GM12878 (cell line): ENCODE results near the gene CELF2. TPM values are rescaled to one million over a fixed set of nuclear protein-coding genes. Genes with fewer than 3 reads are reported as not detected.
A peak's percentile ranks its signal among the peaks of the same experiment; 100 is the strongest.

Source experiments
- ATAC-seq: fragments of 200-7000 bp; cut with Tn5 transposase; 3 replicates; pipeline ENCODE4 v1.9.1; 2020; ENCODE audit warnings: mild to moderate bottlenecking, moderate library complexity
- BruUV-seq: library from RNA; stranded (reverse); fragments of 400-500 nt; replicated peaks from 2 replicates; lab custom pipeline; 2021; lab: Mats Ljungman, UMichigan
- CTCF ChIA-PET: fragments of 300-600 bp; sonication (Branson Sonifier 250); formaldehyde crosslinking; extraction: SDS; loops from one replicate; lab custom pipeline; 2021; ENCODE audit warnings: inconsistent platforms; lab: Yijun Ruan, JAX
- POLR2A ChIA-PET: fragments of 350-600 bp; formaldehyde crosslinking; extraction: SDS; loops from one replicate; lab custom pipeline; 2021; ENCODE audit warnings: inconsistent platforms; lab: Charles Lee
- RAD21 ChIA-PET: fragments of 300-600 bp; sonication (Branson Sonifier 250); formaldehyde crosslinking; loops from one replicate; lab custom pipeline; 2023; ENCODE audit warnings: antibody characterized with exemption; ENCODE audit not compliant: unreplicated experiment; lab: Charles Lee
- SMC1A ChIA-PET: fragments of 300-600 bp; sonication (Branson Sonifier 250); formaldehyde crosslinking; loops from one replicate; lab custom pipeline; 2023; ENCODE audit not compliant: unreplicated experiment, uncharacterized antibody; lab: Charles Lee
- DNase-seq: peaks from one replicate; pipeline ENCODE4 v3.0.0-alpha.2; 2011; ENCODE audit warnings: low read depth, low spot score
- FAIRE-seq: peaks from 3 replicates; lab custom pipeline; 2011; peaks lifted over from hg19 to GRCh38; lab: Jason Lieb, UNC
- H2AFZ ChIP-seq: 2 replicates; pipeline ENCODE4 v1.6.0; 2011; ENCODE audit warnings: low read depth, low read length, control low read depth; ENCODE audit not compliant: control insufficient read depth
- H3K27ac ChIP-seq: 2 replicates; pipeline ENCODE4 v1.5.1; 2011; ENCODE audit warnings: control low read depth; ENCODE audit not compliant: control insufficient read depth, insufficient read depth
- H3K27me3 ChIP-seq, 2 experiments: replicated peaks in 1 of 2; 2 replicates each; pipeline versions ENCODE4 v1.6.0 to v1.6.1; 2011; ENCODE audit warnings: low read length in 1 of 2; ENCODE audit not compliant: control insufficient read depth in 2 of 2, insufficient read depth in 2 of 2
- H3K36me3 ChIP-seq, 2 experiments: 2 replicates each; pipeline ENCODE4 v1.5.1; 2011; ENCODE audit warnings: low read length in 1 of 2; ENCODE audit not compliant: control insufficient read depth in 2 of 2, insufficient read depth in 2 of 2
- H3K4me1 ChIP-seq: 2 replicates; pipeline ENCODE4 v1.6.1; 2011; ENCODE audit warnings: mild to moderate bottlenecking, low read length, moderate library complexity, mixed read lengths; ENCODE audit not compliant: control insufficient read depth, insufficient read depth
- H3K4me2 ChIP-seq: 2 replicates; pipeline ENCODE4 v1.6.0; 2011; ENCODE audit warnings: control low read depth; ENCODE audit not compliant: control insufficient read depth, insufficient read depth
- H3K4me3 ChIP-seq: fragments of 200-600 bp; sonication (generic); 2 replicates; pipeline ENCODE4 v1.5.1; 2016
- H3K79me2 ChIP-seq: 2 replicates; pipeline ENCODE4 v1.6.0; 2011; ENCODE audit warnings: low read length; ENCODE audit not compliant: control insufficient read depth, insufficient read depth
- H3K9ac ChIP-seq: 2 replicates; pipeline ENCODE4 v1.8.0; 2011; ENCODE audit warnings: low read length, control low read depth, mixed read lengths; ENCODE audit not compliant: control insufficient read depth, insufficient read depth
- H3K9me3 ChIP-seq: replicated peaks from 3 replicates; pipeline ENCODE4 v1.5.1; 2011; ENCODE audit warnings: mild to moderate bottlenecking, low read length; ENCODE audit not compliant: control insufficient read depth, insufficient read depth
- H4K20me1 ChIP-seq: 2 replicates; pipeline ENCODE4 v1.6.0; 2011; ENCODE audit not compliant: control insufficient read depth, insufficient read depth
- EGR1 ChIP-seq, 2 experiments: IDR thresholded peaks; 1 replicate in 1 of 2; 2 replicates in 1 of 2; pipeline ENCODE4 v1.6.1; 2011 to 2012; ENCODE audit warnings: low read depth in 2 of 2, low read length in 2 of 2, borderline replicate concordance in 1 of 2, mild to moderate bottlenecking in 1 of 2, moderate library complexity in 1 of 2
- PAX8 ChIP-seq: fragments of 450-650 bp; IDR thresholded peaks from 2 replicates; pipeline ENCODE4 v1.6.1; 2017; ENCODE audit warnings: mild to moderate bottlenecking, moderate library complexity
- TCF7 ChIP-seq: IDR thresholded peaks from 2 replicates; pipeline ENCODE4 v1.6.1; 2014; ENCODE audit warnings: antibody characterized with exemption, borderline replicate concordance
- WGBS: methylation state at CpG from one replicate; pipeline ENCODE4 v1.1.6; 2016; ENCODE audit warnings: low lambda C conversion rate; ENCODE audit not compliant: insufficient replicate concordance, insufficient coverage; ENCODE audit errors: missing lambda C conversion rate; 5-methylcytosine and 5-hydroxymethylcytosine counted together
- in situ Hi-C: fragments of 300-500 bp; cut with MboI; formaldehyde crosslinking; loops from 9 replicates; pipeline ENCODE4 v1.14.3; 2018; ENCODE audit warnings: mixed read lengths
- intact Hi-C: fragments of 100-400 bp; cut with micrococcal nuclease; formaldehyde crosslinking; loops from one replicate; pipeline ENCODE4 v1.14.2; 2022; ENCODE audit not compliant: unreplicated experiment
- polyA plus RNA-seq, 11 experiments: library from polyadenylated mRNA; depleted of rRNA in 4 of 11; unstranded in 6 of 11; stranded (reverse) in 5 of 11; fragments of >200 nt; fragmentation: Nextera tagmentation in 4 of 11; fragmentation: Illumina TruSeq in 1 of 11; extraction: Ambion mirVana in 4 of 11; extraction: Trizol in 1 of 11; gene quantifications; 1 replicate in 1 of 11; 2 replicates in 10 of 11; pipeline versions ENCODE4 v1.2.1 to v1.2.3, GENCODE V29; 2011 to 2016; ENCODE audit warnings: inconsistent platforms in 2 of 11, missing spikeins in 2 of 11, low read depth in 1 of 11
- total RNA-seq, 4 experiments: library from RNA; depleted of rRNA in 3 of 4; stranded (reverse); fragments of >200 nt in 3 of 4; fragmentation: Illumina TruSeq in 1 of 4; extraction: Trizol in 1 of 4; gene quantifications; 2 replicates each; pipeline versions ENCODE4 v1.2.1 to v1.2.3, GENCODE V29; 2013 to 2021
- TF ChIP-seq, protein P1 (sequence below): fragments of 450-650 bp; IDR thresholded peaks from 2 replicates; pipeline ENCODE4 v1.6.1; 2017; ENCODE audit warnings: low read depth, mild to moderate bottlenecking, moderate library complexity
- TF ChIP-seq, protein P2 (sequence below): IDR thresholded peaks from 2 replicates; pipeline ENCODE4 v1.6.1; 2011; ENCODE audit warnings: borderline replicate concordance, low read depth, mild to moderate bottlenecking, moderate library complexity, low read length; ENCODE audit not compliant: insufficient read depth, poor library complexity, severe bottlenecking

Gene CELF2
- total and polyA plus RNA-seq, 10 of the 15 experiments (the other 5 are each of a cell fraction or from before 2014, with no cell fraction given), result 20.8 to 129 (median 86.3) TPM

DNA sequence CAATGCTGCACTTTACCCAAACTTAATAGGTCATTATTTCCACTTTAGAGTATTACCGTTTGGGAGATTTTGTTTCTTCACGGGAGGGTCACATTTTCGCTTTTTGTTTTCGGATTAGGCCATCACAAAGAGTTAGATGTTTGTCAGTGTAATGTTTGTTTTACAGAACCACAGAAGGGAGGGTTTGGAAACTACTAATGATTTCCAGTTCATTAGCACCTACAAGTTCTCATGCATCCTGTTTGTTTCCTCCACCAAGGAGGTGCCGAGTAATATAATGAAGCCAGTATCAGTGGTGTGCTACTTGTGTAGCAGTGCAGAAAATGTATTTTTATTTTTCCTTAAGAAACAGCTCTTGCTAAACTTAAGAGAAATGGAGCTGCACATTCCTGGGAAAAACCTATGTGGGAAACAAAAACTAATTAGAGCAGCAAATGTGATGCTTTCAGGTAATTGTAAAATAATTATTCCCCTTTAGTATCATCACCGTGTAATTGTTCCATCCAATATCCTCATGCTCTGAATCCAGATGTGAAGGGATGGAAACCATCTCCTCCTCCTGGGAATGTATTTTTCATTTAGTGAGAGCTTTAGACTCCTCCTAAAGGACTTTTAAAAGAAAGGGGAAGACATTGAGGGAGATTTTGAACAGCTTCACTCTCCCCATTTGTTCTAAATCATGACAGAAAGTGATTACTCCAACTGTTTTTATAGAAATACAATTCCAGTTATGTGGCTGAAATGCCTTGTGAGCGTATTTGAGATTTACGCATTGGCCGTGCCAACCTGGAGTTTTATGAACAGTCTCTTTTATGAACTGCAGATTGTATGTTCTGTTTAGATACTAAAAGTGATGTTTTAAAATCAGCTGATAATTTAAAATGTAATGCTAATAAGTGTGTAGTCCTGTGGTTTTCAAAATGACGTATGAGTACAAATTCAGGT is 5.6 kb downstream of the CELF2 start:
- H2AFZ ChIP-seq, result no peak overlapping the region
- no peak overlapping the region for H3K4me3 ChIP-seq
- no peak overlapping the region for H3K4me2 ChIP-seq
- TF ChIP-seq PAX8 (no peak), EGR1 (IDR thresholded peaks at IDR 0.05; ENCODE audit: borderline replicate concordance in 1 of 2, low read depth in 2 of 2, low read length in 2 of 2) (no peak), TCF7 (no peak)
- TF ChIP-seq, protein P1, sequence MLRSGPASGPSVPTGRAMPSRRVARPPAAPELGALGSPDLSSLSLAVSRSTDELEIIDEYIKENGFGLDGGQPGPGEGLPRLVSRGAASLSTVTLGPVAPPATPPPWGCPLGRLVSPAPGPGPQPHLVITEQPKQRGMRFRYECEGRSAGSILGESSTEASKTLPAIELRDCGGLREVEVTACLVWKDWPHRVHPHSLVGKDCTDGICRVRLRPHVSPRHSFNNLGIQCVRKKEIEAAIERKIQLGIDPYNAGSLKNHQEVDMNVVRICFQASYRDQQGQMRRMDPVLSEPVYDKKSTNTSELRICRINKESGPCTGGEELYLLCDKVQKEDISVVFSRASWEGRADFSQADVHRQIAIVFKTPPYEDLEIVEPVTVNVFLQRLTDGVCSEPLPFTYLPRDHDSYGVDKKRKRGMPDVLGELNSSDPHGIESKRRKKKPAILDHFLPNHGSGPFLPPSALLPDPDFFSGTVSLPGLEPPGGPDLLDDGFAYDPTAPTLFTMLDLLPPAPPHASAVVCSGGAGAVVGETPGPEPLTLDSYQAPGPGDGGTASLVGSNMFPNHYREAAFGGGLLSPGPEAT, result no peak
- TF ChIP-seq, protein P2, sequence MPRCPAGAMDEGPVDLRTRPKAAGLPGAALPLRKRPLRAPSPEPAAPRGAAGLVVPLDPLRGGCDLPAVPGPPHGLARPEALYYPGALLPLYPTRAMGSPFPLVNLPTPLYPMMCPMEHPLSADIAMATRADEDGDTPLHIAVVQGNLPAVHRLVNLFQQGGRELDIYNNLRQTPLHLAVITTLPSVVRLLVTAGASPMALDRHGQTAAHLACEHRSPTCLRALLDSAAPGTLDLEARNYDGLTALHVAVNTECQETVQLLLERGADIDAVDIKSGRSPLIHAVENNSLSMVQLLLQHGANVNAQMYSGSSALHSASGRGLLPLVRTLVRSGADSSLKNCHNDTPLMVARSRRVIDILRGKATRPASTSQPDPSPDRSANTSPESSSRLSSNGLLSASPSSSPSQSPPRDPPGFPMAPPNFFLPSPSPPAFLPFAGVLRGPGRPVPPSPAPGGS, result no peak
- TF ChIP-seq, all 136 proteins: peak for 0
- CTCF ChIA-PET, result no interaction called here
- RAD21 ChIA-PET, result no interaction called here
- H3K4me1 ChIP-seq, result no peaks in the 10 kb centered on the region
- H3K27ac ChIP-seq, result no peak overlapping the region
- in situ Hi-C loops (no loop called here), intact Hi-C loops (no loop called here)
- DNase-seq (peak; percentile 1), ATAC-seq (peak; percentile 60), FAIRE-seq (no peak)
- SMC1A ChIA-PET, result interaction anchor here (1.0 to 1.1 kb wide), 2 partner anchors 12 to 18 kb away, joined by 3 to 4 read pairs; no protein-coding TSS in a partner anchor
- no peaks in the 10 kb centered on the region for H3K36me3 ChIP-seq
- 56% methylated on average over 10 of the region's 10 CpGs for WGBS
- peaks cover 0 to 13% of the 10 kb centered on the region in 2 experiments; a peak in 2 of 4 replicates for H3K27me3 ChIP-seq
- BruUV-seq, result no TSS peak
- H3K79me2 ChIP-seq, result no peaks in the 10 kb centered on the region
- no peaks in the 10 kb centered on the region for H4K20me1 ChIP-seq
- POLR2A ChIA-PET, result interaction anchor here (0.6 kb wide), 1 partner anchor 1541 kb away, joined by 3 read pairs; no protein-coding TSS in a partner anchor
- no peak overlapping the region for H3K9ac ChIP-seq
- no peaks in the 10 kb centered on the region for H3K9me3 ChIP-seq
